Central memory CD4-positive, alpha-beta T cell (primary cell): Measurements from ENCODE around the gene CX3CL1.
"Not testable (repeated sequence)": the region's sequence is repeated elsewhere in the genome, so short reads cannot be mapped to it uniquely, and the experiment has no call there.

ENCODE experiments used
- DNase-seq: peaks from one replicate; pipeline ENCODE4 v3.0.0; 2022

CX3CL1 gene

GRCh38 chr16:57383276-57384247, 11.3 kb downstream of the CX3CL1 start:
- no peak for DNase-seq

GRCh38 chr16:57384248-57385070, 12.2 kb downstream of the CX3CL1 start:
- DNase-seq, result no peak

GRCh38 chr16:57385083-57385482, 12.8 kb downstream of the CX3CL1 start:
- DNase-seq, result no peak

GRCh38 chr16:57386381-57386951, 14.2 kb downstream of the CX3CL1 start:
- DNase-seq, result no peak

- no peak for DNase-seq
Measured at GRCh38 chr16:57387598-57388354, 15.5 kb downstream of the CX3CL1 start.

GRCh38 chr16:57388359-57389086, 16.2 kb downstream of the CX3CL1 start:
- no peak for DNase-seq

GRCh38 chr16:57389087-57389468, 16.8 kb downstream of the CX3CL1 start:
- DNase-seq, result no peak

- no peak for DNase-seq
Measured at GRCh38 chr16:57390636-57391295, 18.5 kb downstream of the CX3CL1 start.

- DNase-seq, result no peak
Measured at GRCh38 chr16:57391300-57391699, 19.0 kb downstream of the CX3CL1 start.

GRCh38 chr16:57391708-57392107, 19.4 kb downstream of the CX3CL1 start:
- no peak for DNase-seq

- no peak for DNase-seq
Measured at GRCh38 chr16:57392694-57393093, 20.4 kb downstream of the CX3CL1 start.

GRCh38 chr16:57394444-57394843, 22.2 kb downstream of the CX3CL1 start:
- no peak for DNase-seq

GRCh38 chr16:57395026-57395425, 22.7 kb downstream of the CX3CL1 start:
- DNase-seq, result no peak

- no peak for DNase-seq
Measured at GRCh38 chr16:57396786-57397185, 24.5 kb downstream of the CX3CL1 start.

- not testable (repeated sequence) for DNase-seq
Measured at GRCh38 chr16:57397493-57397892, 25.2 kb downstream of the CX3CL1 start.

- no peak for DNase-seq
Measured at GRCh38 chr16:57401943-57402640, 29.8 kb downstream of the CX3CL1 start.

- no peak for DNase-seq
Measured at GRCh38 chr16:57403965-57404817, 31.9 kb downstream of the CX3CL1 start, which contains the start of gene CCL17. Gene CCL17 (plus strand): TSS chr16:57404767. CDS start chr16:57413933, 9,166 bp downstream.

- DNase-seq, result no peak
Measured at GRCh38 chr16:57405097-57405496, 32.8 kb downstream of the CX3CL1 start.

GRCh38 chr16:57406881-57407280, 34.6 kb downstream of the CX3CL1 start:
- DNase-seq, result no peak
